Endothelial cell of umbilical vein (primary cell): ENCODE measurements around the gene RAG1. TPM values are rescaled to one million over a fixed set of nuclear protein-coding genes. Genes with fewer than 3 reads are reported as not detected.

ENCODE experiments used
- BruUV-seq: library from RNA; stranded (reverse); fragments of 400-500 nt; replicated peaks from 2 replicates; lab custom pipeline; 2021; lab: Mats Ljungman, UMichigan
- CTCF ChIA-PET: fragments of 300-600, 350-600 bp; sonication (Branson Sonifier 250); formaldehyde crosslinking; loops from one replicate; lab custom pipeline; 2021; ENCODE audit warnings: antibody characterized with exemption, inconsistent platforms; lab: Charles Lee
- POLR2A ChIA-PET: fragments of 300-600, 350-600 bp; sonication (Branson Sonifier 250); formaldehyde crosslinking; loops from one replicate; lab custom pipeline; 2021; ENCODE audit warnings: antibody characterized with exemption, inconsistent platforms; lab: Charles Lee
- DNase-seq: peaks from one replicate; pipeline ENCODE4 v3.0.0-alpha.2; 2011; ENCODE audit warnings: low read depth, low spot score
- FAIRE-seq: peaks from 2 replicates; lab custom pipeline; 2011; peaks lifted over from hg19 to GRCh38; lab: Jason Lieb, UNC
- H2AFZ ChIP-seq: 2 replicates; pipeline ENCODE4 v1.6.0; 2012; ENCODE audit warnings: low read depth, low read length, control low read depth, inconsistent platforms
- H3K27ac ChIP-seq: 2 replicates; pipeline ENCODE4 v1.5.1; 2011; ENCODE audit warnings: low read depth, mild to moderate bottlenecking, control low read depth, low read length, moderate library complexity; ENCODE audit not compliant: insufficient read depth
- H3K27me3 ChIP-seq, 2 experiments: 2 replicates each; pipeline versions ENCODE4 v1.6.0 to v1.6.1; 2011; ENCODE audit warnings: low read length in 2 of 2, mixed read lengths in 1 of 2; ENCODE audit not compliant: control insufficient read depth in 2 of 2, insufficient read depth in 2 of 2
- H3K36me3 ChIP-seq, 2 experiments: 2 replicates in 1 of 2; 3 replicates in 1 of 2; pipeline ENCODE4 v1.5.1; 2011; ENCODE audit warnings: low read length in 2 of 2, mild to moderate bottlenecking in 1 of 2, moderate library complexity in 1 of 2; ENCODE audit not compliant: control insufficient read depth in 2 of 2, insufficient read depth in 2 of 2; ENCODE audit errors: extremely low read depth in 1 of 2
- H3K4me1 ChIP-seq: 3 replicates; pipeline ENCODE4 v1.5.1; 2011; ENCODE audit warnings: mild to moderate bottlenecking, low read length; ENCODE audit not compliant: control insufficient read depth, insufficient read depth; ENCODE audit errors: extremely low read depth
- H3K4me2 ChIP-seq: 2 replicates; pipeline ENCODE4 v1.6.1; 2011; ENCODE audit warnings: low read length, control low read depth, mixed read lengths; ENCODE audit not compliant: insufficient read depth
- H3K4me3 ChIP-seq, 3 experiments: fragments of 200-600 bp in 1 of 3; sonication (generic), shearing (Covaris generic) in 1 of 3; replicated peaks in 1 of 3; 2 replicates each; pipeline ENCODE4 v1.5.1; 2011 to 2016; ENCODE audit warnings: control low read depth in 3 of 3, low read length in 3 of 3, mild to moderate bottlenecking in 2 of 3, inconsistent platforms in 1 of 3, low read depth in 1 of 3, moderate library complexity in 1 of 3; ENCODE audit not compliant: insufficient read depth in 1 of 3
- H3K79me2 ChIP-seq: 2 replicates; pipeline ENCODE4 v1.6.0; 2012; ENCODE audit warnings: low read length, inconsistent platforms; ENCODE audit not compliant: control insufficient read depth, insufficient read depth
- H3K9ac ChIP-seq: replicated peaks from 2 replicates; pipeline ENCODE3; 2011; ENCODE audit warnings: low read length, control low read depth; ENCODE audit not compliant: insufficient read depth; ENCODE audit errors: extremely low read depth
- H3K9me1 ChIP-seq: replicated peaks from 3 replicates; pipeline ENCODE4 v1.6.0; 2011; ENCODE audit warnings: mild to moderate bottlenecking, low read length; ENCODE audit not compliant: control insufficient read depth, insufficient read depth; ENCODE audit errors: extremely low read depth
- H3K9me3 ChIP-seq: replicated peaks from 2 replicates; pipeline ENCODE4 v1.5.1; 2012; ENCODE audit warnings: low read length, inconsistent platforms; ENCODE audit not compliant: control insufficient read depth, insufficient read depth
- H4K20me1 ChIP-seq: replicated peaks from 2 replicates; pipeline ENCODE3; 2011; ENCODE audit warnings: mild to moderate bottlenecking, low read length; ENCODE audit not compliant: control insufficient read depth, insufficient read depth; ENCODE audit errors: extremely low read depth
- CTCF ChIP-seq, 2 donors: IDR thresholded peaks; 1 replicate in 1 of 2; 2 replicates in 1 of 2; pipeline ENCODE4 v1.5.1; 2011; ENCODE audit warnings: low read length in 2 of 2, mild to moderate bottlenecking in 2 of 2, moderate library complexity in 2 of 2, control low read depth in 1 of 2, inconsistent platforms in 1 of 2, low read depth in 1 of 2; ENCODE audit not compliant: insufficient read depth in 1 of 2; ENCODE audit errors: extremely low read depth in 1 of 2
- FOS ChIP-seq: IDR thresholded peaks from 2 replicates; pipeline ENCODE4 v1.6.1; 2011; ENCODE audit warnings: mild to moderate bottlenecking, low read length, moderate library complexity, borderline replicate concordance; ENCODE audit not compliant: insufficient read depth
- GATA2 ChIP-seq: IDR thresholded peaks from 2 replicates; pipeline ENCODE4 v1.7.0; 2011; ENCODE audit warnings: low read depth, mild to moderate bottlenecking, moderate library complexity, mixed read lengths, low read length; ENCODE audit not compliant: insufficient read length, insufficient read depth
- JUN ChIP-seq: IDR thresholded peaks from 2 replicates; pipeline ENCODE4 v1.6.1; 2011; ENCODE audit warnings: borderline replicate concordance, low read depth; ENCODE audit not compliant: insufficient read length, insufficient read depth
- MAX ChIP-seq: IDR thresholded peaks from 2 replicates; pipeline ENCODE4 v1.6.1; 2011; ENCODE audit not compliant: insufficient read depth, insufficient read length
- MYC ChIP-seq: IDR thresholded peaks from one replicate; pipeline ENCODE4 v1.6.1; 2011; ENCODE audit warnings: mild to moderate bottlenecking, low read depth, low read length
- POLR2AphosphoS5 ChIP-seq: IDR thresholded peaks from 2 replicates; pipeline ENCODE4 v1.6.1; 2012; ENCODE audit warnings: low read depth, mild to moderate bottlenecking, control low read depth, low read length, moderate library complexity; ENCODE audit not compliant: insufficient read depth
- dilution Hi-C: fragments of 300-500 bp; cut with MboI; formaldehyde crosslinking; loops from one replicate; pipeline ENCODE4 v1.15.0; 2019; ENCODE audit warnings: low sequenced_read_pairs; ENCODE audit not compliant: extremely low pct_ligation_motif_present
- intact Hi-C: fragments of 100-400 bp; cut with micrococcal nuclease; formaldehyde crosslinking; loops from one replicate; pipeline ENCODE4 v1.10.0; 2022
- polyA plus RNA-seq, 4 experiments: library from polyadenylated mRNA; depleted of rRNA in 3 of 4; stranded (reverse) in 3 of 4; unstranded in 1 of 4; fragments of >200 nt; gene quantifications; 2 replicates each; pipeline versions ENCODE4 v1.2.1 to v1.2.3, GENCODE V29; 2011 to 2012; ENCODE audit warnings: missing spikeins in 1 of 4
- total RNA-seq: library from RNA; stranded (reverse); gene quantifications from 2 replicates; pipeline ENCODE4 v1.2.3, GENCODE V29; 2021

The RAG1 gene
- total and polyA plus RNA-seq, 2 donors (not counting 3 experiments of a cell fraction or from before 2014, with no cell fraction given), result 0.15 to 1.2 TPM

GRCh38 chr11:36596880-36597279 is 29.1 kb downstream of the RAG1 start:
- no peaks in the 10 kb centered on the region for H3K36me3 ChIP-seq
- DNase-seq (no peak), FAIRE-seq (no peak)
- H3K9me3 ChIP-seq, result no peaks in the 10 kb centered on the region
- H3K4me1 ChIP-seq, result peaks cover 5% of the 10 kb centered on the region
- H3K9ac ChIP-seq, result no peak overlapping the region
- H3K4me3 ChIP-seq, result no peak overlapping the region
- H3K9me1 ChIP-seq, result no peaks in the 10 kb centered on the region
- BruUV-seq, result no TSS peak
- dilution Hi-C loops, result no loop called here
- no peak overlapping the region for H3K4me2 ChIP-seq
- H3K79me2 ChIP-seq, result no peaks in the 10 kb centered on the region
- ChIA-PET POLR2A (no interaction called here), CTCF (no interaction called here)
- H4K20me1 ChIP-seq, result no peaks in the 10 kb centered on the region
- no peak overlapping the region for H2AFZ ChIP-seq
- TF ChIP-seq MAX, result no peak
- no peak for TF ChIP-seq MYC
- no peak for TF ChIP-seq POLR2AphosphoS5
- TF ChIP-seq GATA2, result no peak
- TF ChIP-seq JUN, result no peak
- TF ChIP-seq CTCF (IDR thresholded peaks at IDR 0.05; ENCODE audit: extremely low read depth in 1 of 2, insufficient read depth in 1 of 2, low read depth in 1 of 2, low read length in 2 of 2), result no peak
- no peak for TF ChIP-seq FOS
- no peaks in the 10 kb centered on the region for H3K27me3 ChIP-seq
- intact Hi-C loops, result no loop called here
- H3K27ac ChIP-seq, result no peak overlapping the region
